ENCODE results near the gene ELAVL1.
"Not testable (repeated sequence)": the region's sequence is repeated elsewhere in the genome, so short reads cannot be mapped to it uniquely, and the experiment has no call there.

ELAVL1 gene

GRCh38 chr19:8005534-8006256 lies at the start of gene ELAVL1:
Gene ELAVL1 (minus strand): TSS chr19:8005641. CDS start chr19:7991815, 13,826 bp downstream.
- peak; percentile 70 to 89 for DNase-seq

- DNase-seq: no peak
These were observed 48.7 kb upstream of the ELAVL1 start for GRCh38 chr19:8054169-8054568.

- no peak for DNase-seq
These were observed 47.0 kb upstream of the ELAVL1 start, which contains the start of gene CCL25 for GRCh38 chr19:8052464-8052859. Gene CCL25 (plus strand): TSS chr19:8052760. CDS start chr19:8053050, 290 bp downstream.

GRCh38 chr19:8050274-8051096 lies 45.0 kb upstream of the ELAVL1 start:
- DNase-seq: peak; percentile 93 to 94

GRCh38 chr19:8046569-8047165 lies 41.2 kb upstream of the ELAVL1 start:
- no peak for DNase-seq

- DNase-seq: peak in 1 of 2 experiments; percentile 19
These were observed 40.6 kb upstream of the ELAVL1 start for GRCh38 chr19:8045872-8046568.

GRCh38 chr19:8044018-8044417 lies 38.6 kb upstream of the ELAVL1 start:
- DNase-seq: no peak

GRCh38 chr19:8042900-8043299 lies 37.5 kb upstream of the ELAVL1 start:
- no peak for DNase-seq

- DNase-seq: peak; percentile 89 to 93
These were observed 36.1 kb upstream of the ELAVL1 start for GRCh38 chr19:8041531-8041931.

- DNase-seq: no peak
These were observed 33.8 kb upstream of the ELAVL1 start for GRCh38 chr19:8039231-8039630.

- DNase-seq: no peak
These were observed 33.4 kb upstream of the ELAVL1 start for GRCh38 chr19:8038815-8039214.

GRCh38 chr19:8036434-8037099 lies 31.1 kb upstream of the ELAVL1 start:
- peak; percentile 88 to 97 for DNase-seq

GRCh38 chr19:8034178-8034525 lies 28.7 kb upstream of the ELAVL1 start:
- no peak for DNase-seq

GRCh38 chr19:8033287-8034177 lies 28.1 kb upstream of the ELAVL1 start:
- DNase-seq: not testable (repeated sequence)

- no peak for DNase-seq
These were observed 25.5 kb upstream of the ELAVL1 start for GRCh38 chr19:8030960-8031359.

- DNase-seq: peak in 1 of 2 experiments; percentile 27
These were observed 23.6 kb upstream of the ELAVL1 start for GRCh38 chr19:8028951-8029491.

- DNase-seq: no peak
These were observed 19.9 kb upstream of the ELAVL1 start for GRCh38 chr19:8025316-8025715.

- not testable (repeated sequence) for DNase-seq
These were observed 18.8 kb upstream of the ELAVL1 start for GRCh38 chr19:8024256-8024655.

GRCh38 chr19:8023371-8023770 lies 17.9 kb upstream of the ELAVL1 start:
- DNase-seq: no peak

- DNase-seq: no peak
These were observed 16.8 kb upstream of the ELAVL1 start for GRCh38 chr19:8022275-8022674.

- no peak for DNase-seq
These were observed 15.9 kb upstream of the ELAVL1 start for GRCh38 chr19:8021374-8021773.
